Spleen (tissue), 7 donors: ENCODE results near the gene NFYC.

Experiments
- POLR2A ChIP-seq, 3 donors: fragments of 450-650 bp; IDR thresholded peaks; one replicate each; pipeline ENCODE4 v1.5.1; 2017; ENCODE audit warnings: antibody characterized with exemption in 3 of 3, mild to moderate bottlenecking in 1 of 3
- POLR2AphosphoS5 ChIP-seq, 3 donors: sonication (generic); formaldehyde crosslinking; IDR thresholded peaks; one replicate each; pipeline ENCODE4 v1.5.1; 2017; ENCODE audit warnings: antibody characterized with exemption in 3 of 3
- TF ChIP-seq, protein P1 (sequence below), 11 experiments: fragments of 200-600 bp in 7 of 11; fragments of 450-650 bp in 4 of 11; sonication (generic) in 4 of 11; IDR thresholded peaks in 8 of 11; conservative IDR thresholded peaks in 3 of 11; 1 replicate in 7 of 11; 2 replicates in 4 of 11; pipeline versions ENCODE4 v1.4.0 to v1.8.0; 2016 to 2021; ENCODE audit warnings: antibody characterized with exemption in 11 of 11, inconsistent platforms in 4 of 11, mild to moderate bottlenecking in 1 of 11
- donor health status: DM: no; HTN: no; CAD: no; lungs with moderate emphysema.
- donor health status: DM: no; HTN: no; CAD: no.
- donor health status: DM: no; HTN: no; CAD: no.

DNA sequence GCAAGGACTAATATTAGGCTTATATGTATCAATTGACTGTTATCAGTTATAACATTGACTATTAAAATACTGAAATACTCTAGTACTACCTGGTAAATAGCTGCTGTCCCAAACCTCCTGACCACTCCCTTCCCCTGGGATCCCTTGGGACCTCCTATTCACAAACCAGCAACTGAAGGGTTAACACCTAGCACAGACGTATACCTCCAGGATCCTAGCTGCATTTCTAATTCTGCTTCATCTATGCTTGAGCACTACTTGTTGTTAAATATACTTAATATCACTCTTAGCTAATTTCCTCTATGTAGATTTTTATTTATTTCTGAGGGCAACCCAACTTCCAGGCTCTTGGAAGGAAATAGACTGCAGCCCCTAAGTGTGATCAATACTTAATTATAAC is 1.8 kb upstream of the NFYC start:
- TF ChIP-seq, protein P1, sequence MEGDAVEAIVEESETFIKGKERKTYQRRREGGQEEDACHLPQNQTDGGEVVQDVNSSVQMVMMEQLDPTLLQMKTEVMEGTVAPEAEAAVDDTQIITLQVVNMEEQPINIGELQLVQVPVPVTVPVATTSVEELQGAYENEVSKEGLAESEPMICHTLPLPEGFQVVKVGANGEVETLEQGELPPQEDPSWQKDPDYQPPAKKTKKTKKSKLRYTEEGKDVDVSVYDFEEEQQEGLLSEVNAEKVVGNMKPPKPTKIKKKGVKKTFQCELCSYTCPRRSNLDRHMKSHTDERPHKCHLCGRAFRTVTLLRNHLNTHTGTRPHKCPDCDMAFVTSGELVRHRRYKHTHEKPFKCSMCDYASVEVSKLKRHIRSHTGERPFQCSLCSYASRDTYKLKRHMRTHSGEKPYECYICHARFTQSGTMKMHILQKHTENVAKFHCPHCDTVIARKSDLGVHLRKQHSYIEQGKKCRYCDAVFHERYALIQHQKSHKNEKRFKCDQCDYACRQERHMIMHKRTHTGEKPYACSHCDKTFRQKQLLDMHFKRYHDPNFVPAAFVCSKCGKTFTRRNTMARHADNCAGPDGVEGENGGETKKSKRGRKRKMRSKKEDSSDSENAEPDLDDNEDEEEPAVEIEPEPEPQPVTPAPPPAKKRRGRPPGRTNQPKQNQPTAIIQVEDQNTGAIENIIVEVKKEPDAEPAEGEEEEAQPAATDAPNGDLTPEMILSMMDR (IDR thresholded peaks at IDR 0.05 in 8 of 11, conservative IDR thresholded peaks at IDR 0.05 in 3 of 11), result no peak
- TF ChIP-seq POLR2A (IDR thresholded peaks at IDR 0.05) (no peak), POLR2AphosphoS5 (IDR thresholded peaks at IDR 0.05) (no peak)
